HepG2 (cell line): ENCODE results near the gene ZBP1. TPM values are rescaled to one million over a fixed set of nuclear protein-coding genes. Genes with fewer than 3 reads are reported as not detected.
A peak's percentile ranks its signal among the peaks of the same experiment; 100 is the strongest.

Source experiments
- ATAC-seq: fragments of 200-7000 bp; cut with Tn5 transposase; 3 replicates; pipeline ENCODE4 v1.9.1; 2020; ENCODE audit warnings: mild to moderate bottlenecking, moderate library complexity
- BruUV-seq: library from RNA; stranded (reverse); fragments of 400-500 nt; replicated peaks from 2 replicates; lab custom pipeline; 2021; lab: Mats Ljungman, UMichigan
- CTCF ChIA-PET: fragments of 300-600 bp; formaldehyde crosslinking; extraction: SDS; loops from one replicate; lab custom pipeline; 2021; ENCODE audit warnings: low total read pairs, inconsistent platforms, low intra/inter-chr PET ratio; lab: Yijun Ruan, JAX
- POLR2A ChIA-PET: fragments of 350-600 bp; sonication (Branson Sonifier 250); formaldehyde crosslinking; loops from one replicate; lab custom pipeline; 2020; ENCODE audit warnings: antibody characterized with exemption, inconsistent platforms; lab: Yijun Ruan, JAX
- DNase-seq: peaks from one replicate; pipeline ENCODE4 v3.0.0-alpha.2; 2015; ENCODE audit warnings: low spot score
- FAIRE-seq: peaks from 3 replicates; lab custom pipeline; 2011; peaks lifted over from hg19 to GRCh38; lab: Jason Lieb, UNC
- H2AFZ ChIP-seq: one replicate; pipeline ENCODE4 v1.6.1; 2011; ENCODE audit warnings: low read length, inconsistent platforms
- H3K27ac ChIP-seq: fragments of 300-600 bp; 3 replicates; pipeline ENCODE4 v1.8.0; 2011; ENCODE audit warnings: mixed run types, mild to moderate bottlenecking, mixed read lengths, low read length, inconsistent platforms; ENCODE audit not compliant: insufficient read depth; ENCODE audit errors: extremely low read length
- H3K27me3 ChIP-seq, 2 experiments: fragments of 200-600 bp in 1 of 2; 2 replicates in 1 of 2; 3 replicates in 1 of 2; pipeline versions ENCODE4 v1.6.0 to v1.8.0; 2011; ENCODE audit warnings: low read length in 2 of 2, mild to moderate bottlenecking in 2 of 2, moderate library complexity in 2 of 2, inconsistent platforms in 1 of 2; ENCODE audit not compliant: insufficient read depth in 2 of 2, control insufficient read depth in 1 of 2
- H3K36me3 ChIP-seq, 2 experiments: fragments of 200-600 bp in 1 of 2; replicated peaks in 1 of 2; 2 replicates in 1 of 2; 3 replicates in 1 of 2; pipeline versions ENCODE4 v1.5.1 to v1.8.0; 2011; ENCODE audit warnings: low read length in 2 of 2, inconsistent platforms in 1 of 2; ENCODE audit not compliant: insufficient read depth in 2 of 2, control insufficient read depth in 1 of 2
- H3K4me1 ChIP-seq: 2 replicates; pipeline ENCODE4 v1.5.1; 2012; ENCODE audit warnings: low read length, inconsistent platforms; ENCODE audit not compliant: insufficient read depth
- H3K4me2 ChIP-seq: 2 replicates; pipeline ENCODE4 v1.6.0; 2011; ENCODE audit warnings: low read depth, low read length, inconsistent platforms
- H3K4me3 ChIP-seq, 3 experiments: fragments of 200-600 bp in 1 of 3; sonication (generic), shearing (Covaris generic) in 1 of 3; replicated peaks in 1 of 3; 2 replicates each; pipeline ENCODE4 v1.5.1; 2011 to 2016; ENCODE audit warnings: low read length in 3 of 3, inconsistent platforms in 2 of 3, low read depth in 2 of 3, mild to moderate bottlenecking in 2 of 3, control low read depth in 1 of 3, mixed read lengths in 1 of 3; ENCODE audit not compliant: insufficient read depth in 1 of 3
- H3K79me2 ChIP-seq: one replicate; pipeline ENCODE4 v1.6.1; 2011; ENCODE audit warnings: low read length, inconsistent platforms; ENCODE audit not compliant: insufficient read depth
- H3K9ac ChIP-seq: 2 replicates; pipeline ENCODE4 v1.6.0; 2011; ENCODE audit warnings: mild to moderate bottlenecking, low read depth, low read length, inconsistent platforms; ENCODE audit not compliant: insufficient read depth
- H3K9me3 ChIP-seq: 2 replicates; pipeline ENCODE4 v1.5.1; 2012; ENCODE audit warnings: mild to moderate bottlenecking, low read length
- H4K20me1 ChIP-seq: 2 replicates; pipeline ENCODE4 v1.6.0; 2011; ENCODE audit warnings: inconsistent platforms, mild to moderate bottlenecking, low read length, moderate library complexity; ENCODE audit not compliant: insufficient read depth
- BRCA1 ChIP-seq: sonication (generic); formaldehyde crosslinking; IDR thresholded peaks from 2 replicates; pipeline ENCODE4 v1.4.0; 2020; ENCODE audit warnings: missing genetic modification reagents
- CBX1 ChIP-seq: IDR thresholded peaks from one replicate; pipeline ENCODE4 v1.6.1; 2016; ENCODE audit warnings: antibody characterized with exemption, low read depth
- CC2D1A ChIP-seq: sonication (generic); formaldehyde crosslinking; IDR thresholded peaks from 2 replicates; pipeline ENCODE4 v1.8.1; 2023; ENCODE audit warnings: mild to moderate bottlenecking, missing genetic modification reagents
- DR1 ChIP-seq: sonication (generic); formaldehyde crosslinking; IDR thresholded peaks from 2 replicates; pipeline ENCODE4 v1.8.0; 2021; ENCODE audit warnings: mild to moderate bottlenecking, missing genetic modification reagents, inconsistent platforms
- FOXK1 ChIP-seq: sonication (generic); formaldehyde crosslinking; IDR thresholded peaks from 2 replicates; pipeline ENCODE4 v1.4.0; 2020; ENCODE audit warnings: low read depth, missing genetic modification reagents, borderline replicate concordance
- NCOA5 ChIP-seq: sonication (generic); formaldehyde crosslinking; IDR thresholded peaks from 2 replicates; pipeline ENCODE4 v1.4.0; 2020; ENCODE audit warnings: missing genetic modification reagents
- SALL1 ChIP-seq: sonication (generic); formaldehyde crosslinking; IDR thresholded peaks from 2 replicates; pipeline ENCODE4 v1.8.0; 2022; ENCODE audit warnings: mild to moderate bottlenecking, missing genetic modification reagents
- SMARCC2 ChIP-seq: fragments of 450-650 bp; IDR thresholded peaks from 2 replicates; pipeline ENCODE4 v1.6.1; 2017; ENCODE audit warnings: antibody characterized with exemption, mild to moderate bottlenecking
- WIZ ChIP-seq: sonication (generic); formaldehyde crosslinking; IDR thresholded peaks from 2 replicates; pipeline ENCODE4 v1.5.1; 2020; ENCODE audit warnings: mild to moderate bottlenecking, missing genetic modification reagents
- ZKSCAN1 ChIP-seq: fragments of 150-350 bp; IDR thresholded peaks from 2 replicates; pipeline ENCODE4 v1.6.1; 2014; ENCODE audit warnings: low read length
- ZNF3 ChIP-seq: IDR thresholded peaks from 2 replicates; pipeline ENCODE4 v1.7.0; 2017; ENCODE audit warnings: inconsistent platforms
- ZNF30 ChIP-seq: sonication (generic); formaldehyde crosslinking; IDR thresholded peaks from 2 replicates; pipeline ENCODE4 v1.5.0; 2020; ENCODE audit warnings: mild to moderate bottlenecking, missing genetic modification reagents
- ZNF510 ChIP-seq: sonication (generic); formaldehyde crosslinking; IDR thresholded peaks from 2 replicates; pipeline ENCODE4 v1.4.0; 2020; ENCODE audit warnings: low read depth, mild to moderate bottlenecking, missing genetic modification reagents
- ZNF567 ChIP-seq: sonication (generic); formaldehyde crosslinking; IDR thresholded peaks from 2 replicates; pipeline ENCODE4 v1.8.1; 2023; ENCODE audit warnings: mild to moderate bottlenecking, missing genetic modification reagents, borderline replicate concordance
- ZNF777 ChIP-seq: sonication (generic); formaldehyde crosslinking; IDR thresholded peaks from 2 replicates; pipeline ENCODE4 v1.4.0; 2020; ENCODE audit warnings: missing genetic modification reagents
- WGBS: methylation state at CpG from one replicate; pipeline ENCODE4 v1.1.6; 2017; ENCODE audit warnings: low lambda C conversion rate; 5-methylcytosine and 5-hydroxymethylcytosine counted together
- in situ Hi-C: cut with HindIII; loops from 2 replicates; pipeline ENCODE4 v1.10.0; 2017; ENCODE audit warnings: low pct_unique_long_range_greater_than_20kb; ENCODE audit not compliant: extremely low pct_ligation_motif_present
- intact Hi-C: fragments of 100-400 bp; cut with micrococcal nuclease; formaldehyde crosslinking; loops from one replicate; pipeline ENCODE4 v1.10.0; 2022; ENCODE audit not compliant: unreplicated experiment
- polyA plus RNA-seq, 8 experiments: library from polyadenylated mRNA; depleted of rRNA in 3 of 8; stranded (reverse) in 7 of 8; unstranded in 1 of 8; fragments of >200 nt; fragmentation: Illumina TruSeq in 4 of 8; extraction: Trizol in 4 of 8; gene quantifications; 2 replicates each; pipeline versions ENCODE4 v1.2.1 to v1.2.3, GENCODE V29; 2011 to 2016; ENCODE audit warnings: low read depth in 4 of 8, missing spikeins in 1 of 8, mixed read lengths in 1 of 8; ENCODE audit not compliant: insufficient read depth in 1 of 8
- total RNA-seq, 5 experiments: library from RNA; depleted of rRNA; stranded (reverse); fragments of >200 nt; fragmentation: Illumina TruSeq; extraction: Trizol; gene quantifications; 2 replicates each; pipeline ENCODE4 v1.2.3, GENCODE V29; 2016; ENCODE audit warnings: low read depth in 1 of 5
- TF ChIP-seq, protein P1 (sequence below): sonication (generic); formaldehyde crosslinking; IDR thresholded peaks from 2 replicates; pipeline ENCODE4 v1.4.0; 2020; ENCODE audit warnings: missing genetic modification reagents
- TF ChIP-seq, protein P2 (sequence below): sonication (generic); formaldehyde crosslinking; IDR thresholded peaks from 2 replicates; pipeline ENCODE4 v1.8.1; 2022; ENCODE audit warnings: mild to moderate bottlenecking, missing genetic modification reagents
- TF ChIP-seq, protein P3 (sequence below): sonication (generic); formaldehyde crosslinking; IDR thresholded peaks from 2 replicates; pipeline ENCODE4 v1.5.0; 2020; ENCODE audit warnings: mild to moderate bottlenecking, missing genetic modification reagents
- TF ChIP-seq, protein P4 (sequence below): sonication (generic); formaldehyde crosslinking; IDR thresholded peaks from 2 replicates; pipeline ENCODE4 v1.4.0; 2020; ENCODE audit warnings: mild to moderate bottlenecking, missing genetic modification reagents

Gene ZBP1
- total and polyA plus RNA-seq, 2 of the 13 experiments (the other 11 are each of a cell fraction or from before 2014, with no cell fraction given), result not detected

DNA sequence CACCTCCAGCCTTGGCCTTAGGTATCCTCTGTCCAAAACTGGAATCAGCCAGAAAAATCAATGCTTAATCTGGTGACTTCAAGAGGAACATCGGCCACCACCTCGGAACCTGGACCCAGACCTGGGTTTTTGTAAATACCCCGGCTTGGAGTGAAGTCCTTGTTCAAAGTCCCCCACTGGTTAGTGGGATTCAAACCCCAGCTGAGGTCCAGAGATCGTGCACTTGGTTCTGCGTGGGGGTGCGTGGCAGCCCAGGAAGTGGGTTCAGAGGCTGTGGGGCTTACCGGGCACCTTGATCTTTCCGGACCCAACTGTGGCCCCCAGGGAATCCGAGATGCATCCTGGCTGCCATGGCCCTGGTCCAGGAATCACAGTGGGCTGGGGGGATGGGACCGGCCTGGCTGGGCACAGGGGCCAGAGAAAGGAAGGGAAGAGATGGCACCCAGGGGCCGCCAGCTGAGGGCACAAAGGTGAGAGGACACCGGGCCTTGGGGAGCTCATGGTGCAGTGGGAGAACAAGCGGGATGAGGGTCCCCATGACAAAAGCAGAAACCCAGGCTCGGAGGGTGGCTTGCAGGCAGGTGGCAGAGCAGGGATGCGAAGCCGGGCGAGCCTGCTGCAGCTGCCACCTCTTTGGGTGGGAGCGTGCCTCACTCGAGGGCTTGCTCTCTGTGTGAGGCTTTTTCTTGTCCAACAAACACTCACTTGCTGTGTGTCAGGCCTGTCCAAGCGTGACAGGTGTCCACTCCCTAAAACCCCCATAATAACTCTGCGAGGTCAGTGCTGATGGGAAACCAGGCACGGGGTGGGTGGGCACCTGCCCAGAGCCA is 27.7 kb downstream of the ZBP1 start:
- in situ Hi-C loops (loop anchor here (5.0 kb wide), 1 partner anchor 75 kb away; no protein-coding TSS in a partner anchor), intact Hi-C loops (loop anchor here (5.0 kb wide), 1 partner anchor 35 kb away; no protein-coding TSS in a partner anchor)
- FAIRE-seq (no peak), ATAC-seq (no peak; the same call in 2 of the 3 replicates), DNase-seq (no peak)
- Histone ChIP-seq H3K27ac (peak overlapping the region; percentile 68), H3K4me1 (peaks cover 73% of the 10 kb centered on the region), H3K9ac (no peak overlapping the region), H4K20me1 (no peaks in the 10 kb centered on the region), H3K27me3 (peaks cover 0 to 4% of the 10 kb centered on the region in 2 experiments; a peak in 3 of 5 replicates), H3K9me3 (peaks cover 7% of the 10 kb centered on the region), H2AFZ (no peak overlapping the region), H3K4me3 (peak overlapping the region in 1 of 3 experiments; percentile 15; a peak in 1 of 6 replicates), H3K79me2 (no peaks in the 10 kb centered on the region), H3K4me2 (peak overlapping the region; percentile 39), H3K36me3 (no peaks in the 10 kb centered on the region)
- WGBS, result 30% methylated on average over 22 of the region's 22 CpGs
- no TSS peak for BruUV-seq
- POLR2A ChIA-PET, result interaction anchor here (0.6 to 3.1 kb wide), 6 partner anchors 9 to 34 kb away, joined by 3 to 16 read pairs (median 4); partner anchors contain the start of gene PCK1
- CTCF ChIA-PET, result interaction anchor here (3.0 to 10.0 kb wide), 4 partner anchors 9 to 619 kb away, joined by 14 to 222 read pairs (median 172); partner anchors contain the start of gene CTCFL
- TF ChIP-seq NCOA5 (CRISPR knock-in tag) (no peak), ZNF30 (CRISPR knock-in tag) (no peak), FOXK1 (peak; percentile 63; the same call in 1 of the 2 replicates), WIZ (CRISPR knock-in tag) (peak; percentile 32; the same call in 1 of the 2 replicates), ZNF777 (CRISPR knock-in tag) (no peak), ZNF510 (CRISPR knock-in tag) (no peak), BRCA1 (CRISPR knock-in tag) (no peak), ZNF567 (CRISPR knock-in tag) (no peak), ZKSCAN1 (no peak), SALL1 (peak; percentile 93), CC2D1A (no peak), DR1 (CRISPR knock-in tag) (no peak), SMARCC2 (no peak), ZNF3 (CRISPR knock-in tag) (no peak), CBX1 (no peak)
- TF ChIP-seq, protein P1, sequence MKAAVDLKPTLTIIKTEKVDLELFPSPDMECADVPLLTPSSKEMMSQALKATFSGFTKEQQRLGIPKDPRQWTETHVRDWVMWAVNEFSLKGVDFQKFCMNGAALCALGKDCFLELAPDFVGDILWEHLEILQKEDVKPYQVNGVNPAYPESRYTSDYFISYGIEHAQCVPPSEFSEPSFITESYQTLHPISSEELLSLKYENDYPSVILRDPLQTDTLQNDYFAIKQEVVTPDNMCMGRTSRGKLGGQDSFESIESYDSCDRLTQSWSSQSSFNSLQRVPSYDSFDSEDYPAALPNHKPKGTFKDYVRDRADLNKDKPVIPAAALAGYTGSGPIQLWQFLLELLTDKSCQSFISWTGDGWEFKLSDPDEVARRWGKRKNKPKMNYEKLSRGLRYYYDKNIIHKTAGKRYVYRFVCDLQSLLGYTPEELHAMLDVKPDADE, result no peak
- TF ChIP-seq, protein P2, sequence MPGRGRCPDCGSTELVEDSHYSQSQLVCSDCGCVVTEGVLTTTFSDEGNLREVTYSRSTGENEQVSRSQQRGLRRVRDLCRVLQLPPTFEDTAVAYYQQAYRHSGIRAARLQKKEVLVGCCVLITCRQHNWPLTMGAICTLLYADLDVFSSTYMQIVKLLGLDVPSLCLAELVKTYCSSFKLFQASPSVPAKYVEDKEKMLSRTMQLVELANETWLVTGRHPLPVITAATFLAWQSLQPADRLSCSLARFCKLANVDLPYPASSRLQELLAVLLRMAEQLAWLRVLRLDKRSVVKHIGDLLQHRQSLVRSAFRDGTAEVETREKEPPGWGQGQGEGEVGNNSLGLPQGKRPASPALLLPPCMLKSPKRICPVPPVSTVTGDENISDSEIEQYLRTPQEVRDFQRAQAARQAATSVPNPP (CRISPR knock-in tag), result no peak
- TF ChIP-seq, protein P3, sequence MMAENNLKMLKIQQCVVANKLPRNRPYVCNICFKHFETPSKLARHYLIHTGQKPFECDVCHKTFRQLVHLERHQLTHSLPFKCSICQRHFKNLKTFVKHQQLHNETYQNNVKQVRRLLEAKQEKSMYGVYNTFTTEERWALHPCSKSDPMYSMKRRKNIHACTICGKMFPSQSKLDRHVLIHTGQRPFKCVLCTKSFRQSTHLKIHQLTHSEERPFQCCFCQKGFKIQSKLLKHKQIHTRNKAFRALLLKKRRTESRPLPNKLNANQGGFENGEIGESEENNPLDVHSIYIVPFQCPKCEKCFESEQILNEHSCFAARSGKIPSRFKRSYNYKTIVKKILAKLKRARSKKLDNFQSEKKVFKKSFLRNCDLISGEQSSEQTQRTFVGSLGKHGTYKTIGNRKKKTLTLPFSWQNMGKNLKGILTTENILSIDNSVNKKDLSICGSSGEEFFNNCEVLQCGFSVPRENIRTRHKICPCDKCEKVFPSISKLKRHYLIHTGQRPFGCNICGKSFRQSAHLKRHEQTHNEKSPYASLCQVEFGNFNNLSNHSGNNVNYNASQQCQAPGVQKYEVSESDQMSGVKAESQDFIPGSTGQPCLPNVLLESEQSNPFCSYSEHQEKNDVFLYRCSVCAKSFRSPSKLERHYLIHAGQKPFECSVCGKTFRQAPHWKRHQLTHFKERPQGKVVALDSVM (CRISPR knock-in tag), result no peak
- TF ChIP-seq, protein P4, sequence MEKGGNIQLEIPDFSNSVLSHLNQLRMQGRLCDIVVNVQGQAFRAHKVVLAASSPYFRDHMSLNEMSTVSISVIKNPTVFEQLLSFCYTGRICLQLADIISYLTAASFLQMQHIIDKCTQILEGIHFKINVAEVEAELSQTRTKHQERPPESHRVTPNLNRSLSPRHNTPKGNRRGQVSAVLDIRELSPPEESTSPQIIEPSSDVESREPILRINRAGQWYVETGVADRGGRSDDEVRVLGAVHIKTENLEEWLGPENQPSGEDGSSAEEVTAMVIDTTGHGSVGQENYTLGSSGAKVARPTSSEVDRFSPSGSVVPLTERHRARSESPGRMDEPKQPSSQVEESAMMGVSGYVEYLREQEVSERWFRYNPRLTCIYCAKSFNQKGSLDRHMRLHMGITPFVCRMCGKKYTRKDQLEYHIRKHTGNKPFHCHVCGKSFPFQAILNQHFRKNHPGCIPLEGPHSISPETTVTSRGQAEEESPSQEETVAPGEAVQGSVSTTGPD (CRISPR knock-in tag), result peak; percentile 83; the same call in 1 of the 2 replicates
